Vagina (tissue), 2 donors: ENCODE measurements around the gene SST. TPM values are rescaled to one million over a fixed set of nuclear protein-coding genes. Genes with fewer than 3 reads are reported as not detected.

Experiments used
- DNase-seq, 2 donors: peaks; one replicate each; pipeline ENCODE4 v3.0.0-alpha.2; 2017; ENCODE audit errors: extremely low spot score in 2 of 2
- H3K27ac ChIP-seq: fragments of 200-600 bp; sonication (generic); one replicate; pipeline ENCODE4 v1.5.1; 2019
- H3K27me3 ChIP-seq: fragments of 200-600 bp; sonication (generic); one replicate; pipeline ENCODE4 v1.5.1; 2019
- H3K36me3 ChIP-seq, 2 donors: fragments of 200-600 bp; sonication (generic); one replicate each; pipeline ENCODE4 v1.5.1; 2017 to 2019
- H3K4me1 ChIP-seq: fragments of 200-600 bp; sonication (generic); one replicate; pipeline ENCODE4 v1.5.1; 2019
- H3K4me3 ChIP-seq, 2 donors: fragments of 200-600 bp; sonication (generic); 1 replicate in 1 of 2; 2 replicates in 1 of 2; pipeline ENCODE4 v1.5.1; 2016 to 2019
- H3K9me3 ChIP-seq: fragments of 200-600 bp; sonication (generic); one replicate; pipeline ENCODE4 v1.5.1; 2019
- CTCF ChIP-seq, 3 experiments: fragments of 450-650 bp in 2 of 3; fragments of 200-600 bp in 1 of 3; sonication (generic) in 1 of 3; IDR thresholded peaks; one replicate each; pipeline ENCODE4 v1.5.1; 2017 to 2019; ENCODE audit warnings: antibody characterized with exemption in 3 of 3, mild to moderate bottlenecking in 2 of 3, moderate library complexity in 2 of 3
- POLR2A ChIP-seq, 2 donors: fragments of 450-650 bp; IDR thresholded peaks; one replicate each; pipeline ENCODE4 v1.6.1; 2017; ENCODE audit warnings: antibody characterized with exemption in 2 of 2, mild to moderate bottlenecking in 2 of 2, moderate library complexity in 2 of 2
- POLR2AphosphoS5 ChIP-seq, 2 donors: sonication (generic); formaldehyde crosslinking; IDR thresholded peaks; one replicate each; pipeline ENCODE4 v1.9.0; 2017; ENCODE audit warnings: antibody characterized with exemption in 2 of 2, mild to moderate bottlenecking in 2 of 2, low read depth in 1 of 2; ENCODE audit not compliant: insufficient read depth in 1 of 2
- intact Hi-C: fragments of 100-400 bp; cut with DNase I; formaldehyde crosslinking; loops from one replicate; pipeline ENCODE4 v1.15.1; 2023
- total RNA-seq: library from RNA; depleted of rRNA; stranded (reverse); fragments of >200 nt; gene quantifications from one replicate; pipeline ENCODE4 v1.2.3, GENCODE V29; 2016

SST gene
- total RNA-seq, 1 donor from 2014 or later: 23.8 TPM

- Histone ChIP-seq H3K9me3 (no peaks in the 10 kb centered on the region), H3K27me3 (no peaks in the 10 kb centered on the region), H3K4me1 (no peaks in the 10 kb centered on the region), H3K36me3 (no peaks in the 10 kb centered on the region), H3K4me3 (no peak overlapping the region), H3K27ac (no peak overlapping the region)
- intact Hi-C loops: no loop called here
- no peak for TF ChIP-seq POLR2AphosphoS5 (IDR thresholded peaks at IDR 0.05; ENCODE audit: insufficient read depth in 1 of 2, low read depth in 1 of 2)
- TF ChIP-seq POLR2A (IDR thresholded peaks at IDR 0.05): no peak
- TF ChIP-seq CTCF (IDR thresholded peaks at IDR 0.05): no peak
- no peak for DNase-seq
These were observed 43.3 kb upstream of the SST start for GRCh38 chr3:187713504-187713903.

GRCh38 chr3:187709155-187709554 is 39.0 kb upstream of the SST start:
- Histone ChIP-seq H3K4me3 (no peak overlapping the region), H3K27ac (no peak overlapping the region), H3K27me3 (no peaks in the 10 kb centered on the region), H3K36me3 (no peaks in the 10 kb centered on the region), H3K4me1 (no peaks in the 10 kb centered on the region), H3K9me3 (no peaks in the 10 kb centered on the region)
- no peak for TF ChIP-seq POLR2AphosphoS5 (IDR thresholded peaks at IDR 0.05; ENCODE audit: insufficient read depth in 1 of 2, low read depth in 1 of 2)
- no peak for TF ChIP-seq POLR2A (IDR thresholded peaks at IDR 0.05)
- TF ChIP-seq CTCF (IDR thresholded peaks at IDR 0.05): no peak
- no peak for DNase-seq
- intact Hi-C loops: no loop called here

GRCh38 chr3:187708696-187709095 is 38.5 kb upstream of the SST start:
- Histone ChIP-seq H3K4me1 (no peaks in the 10 kb centered on the region), H3K27ac (no peak overlapping the region), H3K4me3 (no peak overlapping the region), H3K36me3 (no peaks in the 10 kb centered on the region), H3K9me3 (no peaks in the 10 kb centered on the region), H3K27me3 (no peaks in the 10 kb centered on the region)
- DNase-seq: no peak
- intact Hi-C loops: no loop called here
- TF ChIP-seq POLR2AphosphoS5 (IDR thresholded peaks at IDR 0.05; ENCODE audit: insufficient read depth in 1 of 2, low read depth in 1 of 2) (no peak), CTCF (IDR thresholded peaks at IDR 0.05) (no peak)

- H3K4me1 ChIP-seq: no peaks in the 10 kb centered on the region
- H3K27ac ChIP-seq: no peak overlapping the region
- no peak overlapping the region for H3K4me3 ChIP-seq
- no peaks in the 10 kb centered on the region for H3K9me3 ChIP-seq
- intact Hi-C loops: no loop called here
- H3K27me3 ChIP-seq: no peaks in the 10 kb centered on the region
- TF ChIP-seq CTCF (IDR thresholded peaks at IDR 0.05) (no peak), POLR2A (IDR thresholded peaks at IDR 0.05) (no peak), POLR2AphosphoS5 (IDR thresholded peaks at IDR 0.05; ENCODE audit: insufficient read depth in 1 of 2, low read depth in 1 of 2) (no peak)
- DNase-seq: no peak
- H3K36me3 ChIP-seq: no peaks in the 10 kb centered on the region
These were observed 36.8 kb upstream of the SST start for GRCh38 chr3:187706971-187707370.

- intact Hi-C loops: no loop called here
- no peaks in the 10 kb centered on the region for H3K4me1 ChIP-seq
- H3K27me3 ChIP-seq: no peaks in the 10 kb centered on the region
- H3K27ac ChIP-seq: no peak overlapping the region
- no peak for TF ChIP-seq CTCF (IDR thresholded peaks at IDR 0.05)
- no peak for TF ChIP-seq POLR2AphosphoS5 (IDR thresholded peaks at IDR 0.05; ENCODE audit: insufficient read depth in 1 of 2, low read depth in 1 of 2)
- TF ChIP-seq POLR2A (IDR thresholded peaks at IDR 0.05): no peak
- H3K4me3 ChIP-seq: no peak overlapping the region
- H3K9me3 ChIP-seq: no peaks in the 10 kb centered on the region
- DNase-seq: no peak
- no peaks in the 10 kb centered on the region for H3K36me3 ChIP-seq
These were observed 35.0 kb upstream of the SST start for GRCh38 chr3:187705164-187705563.
